ENCODE data around the gene ST8SIA6. TPM values are rescaled to one million over a fixed set of nuclear protein-coding genes. Genes with fewer than 3 reads are reported as not detected.

Gene ST8SIA6
- total RNA-seq, 1 donor from 2014 or later, result 12.5 TPM

DNA sequence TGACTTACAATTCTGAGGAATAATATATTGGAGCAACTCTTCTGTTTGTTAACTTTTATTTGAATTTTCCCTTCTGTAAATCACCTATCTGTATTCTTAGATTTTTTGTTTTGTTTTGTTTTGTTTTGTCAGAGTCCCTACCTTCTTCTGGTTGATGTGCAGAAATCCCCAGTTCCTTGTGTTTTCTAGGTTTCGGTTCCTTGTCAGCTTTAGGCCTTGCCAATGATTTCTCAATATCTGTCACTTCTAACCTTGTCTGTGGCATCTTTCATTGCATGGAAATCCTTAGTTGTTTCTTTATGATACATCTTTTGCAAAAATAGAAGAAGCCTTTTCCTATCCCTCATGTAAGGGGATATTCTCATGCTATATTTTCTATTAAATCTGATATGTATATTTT is 21.7 kb upstream of the ST8SIA6 start:
- Histone ChIP-seq H3K4me1 (no peaks in the 10 kb centered on the region), H3K27ac (no peak overlapping the region), H3K27me3 (ENCODE audit: low read depth) (no peaks in the 10 kb centered on the region), H3K36me3 (no peaks in the 10 kb centered on the region), H3K4me3 (no peak overlapping the region), H3K9me3 (no peaks in the 10 kb centered on the region)
- TF ChIP-seq, protein P1, sequence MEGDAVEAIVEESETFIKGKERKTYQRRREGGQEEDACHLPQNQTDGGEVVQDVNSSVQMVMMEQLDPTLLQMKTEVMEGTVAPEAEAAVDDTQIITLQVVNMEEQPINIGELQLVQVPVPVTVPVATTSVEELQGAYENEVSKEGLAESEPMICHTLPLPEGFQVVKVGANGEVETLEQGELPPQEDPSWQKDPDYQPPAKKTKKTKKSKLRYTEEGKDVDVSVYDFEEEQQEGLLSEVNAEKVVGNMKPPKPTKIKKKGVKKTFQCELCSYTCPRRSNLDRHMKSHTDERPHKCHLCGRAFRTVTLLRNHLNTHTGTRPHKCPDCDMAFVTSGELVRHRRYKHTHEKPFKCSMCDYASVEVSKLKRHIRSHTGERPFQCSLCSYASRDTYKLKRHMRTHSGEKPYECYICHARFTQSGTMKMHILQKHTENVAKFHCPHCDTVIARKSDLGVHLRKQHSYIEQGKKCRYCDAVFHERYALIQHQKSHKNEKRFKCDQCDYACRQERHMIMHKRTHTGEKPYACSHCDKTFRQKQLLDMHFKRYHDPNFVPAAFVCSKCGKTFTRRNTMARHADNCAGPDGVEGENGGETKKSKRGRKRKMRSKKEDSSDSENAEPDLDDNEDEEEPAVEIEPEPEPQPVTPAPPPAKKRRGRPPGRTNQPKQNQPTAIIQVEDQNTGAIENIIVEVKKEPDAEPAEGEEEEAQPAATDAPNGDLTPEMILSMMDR (IDR thresholded peaks at IDR 0.05), result no peak
- ATAC-seq, result no peak
- intact Hi-C loops (cut with DNase I), result no loop called here
- DNase-seq, result no peak

DNA sequence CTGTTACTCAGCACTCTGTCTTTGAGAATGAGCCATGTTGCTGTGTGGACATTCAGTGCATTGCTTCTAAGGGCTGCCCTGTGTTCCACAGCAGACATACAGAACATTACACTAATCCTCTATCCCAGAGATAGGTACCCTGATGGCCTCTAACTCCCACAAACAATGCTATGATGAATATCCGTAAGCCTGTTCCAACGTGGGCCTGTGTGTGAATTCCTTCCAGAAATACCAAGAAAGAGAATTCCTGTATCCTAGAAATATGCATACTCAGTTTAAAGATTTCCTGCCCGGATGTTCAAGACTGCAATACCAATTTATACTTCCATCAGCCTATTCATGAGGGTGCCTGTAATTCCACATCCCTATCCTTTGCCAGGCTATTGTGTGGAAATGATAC is 21.3 kb upstream of the ST8SIA6 start:
- Histone ChIP-seq H3K27ac (no peak overlapping the region), H3K36me3 (no peaks in the 10 kb centered on the region), H3K9me3 (no peaks in the 10 kb centered on the region), H3K27me3 (ENCODE audit: low read depth) (no peaks in the 10 kb centered on the region), H3K4me1 (no peaks in the 10 kb centered on the region), H3K4me3 (no peak overlapping the region)
- ATAC-seq (no peak), DNase-seq (no peak)
- intact Hi-C loops (cut with DNase I), result no loop called here
- TF ChIP-seq, protein P1 (IDR thresholded peaks at IDR 0.05), result no peak

DNA sequence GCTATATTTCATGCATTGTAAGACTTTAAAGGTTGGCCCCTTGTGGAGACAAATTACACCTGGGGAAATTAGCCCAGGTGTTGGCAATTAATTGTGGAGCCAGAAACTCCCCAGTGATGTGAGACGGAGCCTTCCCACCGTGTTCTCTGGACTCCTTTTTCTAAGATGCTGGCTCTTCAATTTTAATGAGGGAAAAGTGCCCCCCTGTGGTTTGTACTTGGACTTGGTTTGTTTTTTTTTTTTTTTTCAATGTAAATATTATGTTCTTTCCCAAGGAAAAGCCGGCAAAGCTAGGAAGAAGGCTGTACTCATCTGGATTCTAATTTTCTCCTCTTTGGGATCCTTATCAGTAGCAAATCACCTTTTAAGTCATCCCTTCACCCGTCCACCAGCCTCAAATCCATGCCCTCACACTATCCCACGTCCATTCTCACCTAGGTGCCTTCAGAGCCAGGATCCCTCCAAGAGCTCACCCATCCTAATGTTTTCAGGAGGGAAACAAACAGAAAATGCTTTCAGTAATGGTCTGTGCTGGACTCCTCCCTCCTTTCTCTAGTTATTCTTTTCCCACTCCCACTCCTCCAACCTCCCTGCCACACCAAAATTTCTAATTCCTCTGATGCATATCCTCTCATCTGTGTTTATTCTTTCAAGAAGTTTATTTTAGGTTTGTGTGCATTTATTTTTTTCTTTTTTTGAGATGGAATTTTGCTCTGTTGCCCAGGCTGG is 20.4 kb upstream of the ST8SIA6 start:
- Histone ChIP-seq H3K4me3 (no peak overlapping the region), H3K4me1 (no peaks in the 10 kb centered on the region), H3K27me3 (ENCODE audit: low read depth) (no peaks in the 10 kb centered on the region), H3K27ac (no peak overlapping the region), H3K36me3 (no peaks in the 10 kb centered on the region), H3K9me3 (no peaks in the 10 kb centered on the region)
- ATAC-seq, result no peak
- TF ChIP-seq, protein P1 (IDR thresholded peaks at IDR 0.05), result peak; percentile 9
- intact Hi-C loops (cut with DNase I), result no loop called here
- no peak for DNase-seq

DNA sequence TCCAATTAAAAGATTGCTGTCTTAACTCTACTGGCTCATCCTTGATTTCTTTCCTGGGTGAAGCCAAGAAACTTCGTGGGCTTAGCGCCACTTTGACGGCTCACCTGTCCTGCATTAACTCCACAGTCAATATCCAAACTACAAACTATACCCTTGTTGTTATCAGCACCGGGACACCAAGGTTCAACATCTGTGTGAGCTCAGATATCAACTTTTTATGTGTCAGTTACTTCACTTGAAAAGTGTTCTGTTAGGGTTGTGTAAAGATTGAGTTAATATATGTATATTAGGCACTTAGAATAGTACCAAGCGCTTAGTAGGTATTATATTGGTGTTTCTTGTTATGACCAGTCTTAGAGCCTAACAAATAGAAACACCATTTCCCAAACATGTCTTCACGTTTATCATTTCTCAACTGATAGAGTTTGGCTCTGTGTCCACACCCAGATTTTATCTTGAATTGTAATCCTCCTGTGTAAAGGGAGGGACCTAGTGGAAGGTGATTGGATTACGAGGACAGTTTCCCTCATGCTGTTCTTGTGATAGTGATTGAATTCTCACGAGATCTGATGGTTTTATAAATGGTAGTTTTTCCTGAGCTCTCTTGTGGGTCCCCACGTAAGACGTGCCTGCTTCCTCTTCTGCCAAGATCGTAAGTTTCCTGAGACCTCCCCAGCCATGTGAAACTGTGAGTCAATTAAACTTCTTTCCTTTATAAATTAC is 19.0 kb upstream of the ST8SIA6 start:
- Histone ChIP-seq H3K36me3 (no peaks in the 10 kb centered on the region), H3K27ac (no peak overlapping the region), H3K9me3 (no peaks in the 10 kb centered on the region), H3K4me1 (no peaks in the 10 kb centered on the region), H3K27me3 (ENCODE audit: low read depth) (no peaks in the 10 kb centered on the region), H3K4me3 (no peak overlapping the region)
- ATAC-seq, result no peak
- intact Hi-C loops (cut with DNase I), result no loop called here
- TF ChIP-seq, protein P1 (IDR thresholded peaks at IDR 0.05), result no peak
- DNase-seq, result no peak

DNA sequence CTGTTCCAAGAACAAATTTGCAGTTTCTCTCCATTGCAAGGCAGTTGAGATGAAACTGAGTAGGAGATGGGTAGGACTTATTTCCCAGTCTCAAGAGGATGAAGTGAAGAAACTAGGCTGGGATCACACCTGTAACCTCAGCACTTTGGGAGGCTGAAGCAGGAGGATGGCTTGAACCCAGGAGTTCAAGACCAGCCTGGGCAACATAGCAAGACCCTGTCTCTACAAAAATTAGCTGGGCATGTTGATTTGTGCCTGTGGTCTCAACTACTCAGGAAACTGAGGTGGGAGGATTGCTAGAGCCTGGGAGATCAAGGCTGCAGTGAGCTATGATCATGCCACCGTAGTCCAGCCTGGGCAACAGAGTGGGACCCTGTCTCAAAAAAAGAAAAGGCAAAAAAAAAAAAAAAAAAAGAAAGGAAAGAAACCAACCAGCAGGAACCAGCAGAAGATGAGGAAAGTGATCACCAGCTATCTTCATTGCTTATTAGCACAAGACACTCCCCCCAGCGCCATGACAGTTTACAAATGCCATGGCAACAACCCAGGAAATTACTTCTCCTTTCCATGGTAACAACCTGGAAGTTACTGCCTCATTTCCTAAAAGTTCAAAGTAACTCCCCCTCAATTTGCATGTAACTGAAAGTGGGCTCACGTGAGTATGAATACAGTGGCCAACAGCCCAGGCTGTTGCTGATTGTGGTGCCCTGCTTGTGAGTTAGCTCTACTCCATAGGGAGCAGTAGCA is 18.3 kb upstream of the ST8SIA6 start:
- Histone ChIP-seq H3K4me3 (no peak overlapping the region), H3K27me3 (ENCODE audit: low read depth) (no peaks in the 10 kb centered on the region), H3K9me3 (no peaks in the 10 kb centered on the region), H3K27ac (no peak overlapping the region), H3K36me3 (no peaks in the 10 kb centered on the region), H3K4me1 (no peaks in the 10 kb centered on the region)
- ATAC-seq, result peak in 1 of 2 donors; percentile 35
- TF ChIP-seq, protein P1 (IDR thresholded peaks at IDR 0.05), result no peak
- intact Hi-C loops (cut with DNase I), result no loop called here
- no peak for DNase-seq

Measured in lower lobe of right lung (tissue), 2 donors.